ENCODE data around the gene POLA2. TPM values are rescaled to one million over a fixed set of nuclear protein-coding genes. Genes with fewer than 3 reads are reported as not detected.

Gene POLA2
- total RNA-seq, 1 experiment from 2014 or later = 37.7 TPM

- Mint-ChIP-seq H3K9me3 (no peaks in the 10 kb centered on the region), H3K4me3 (no peak overlapping the region), H3K27ac (peak overlapping the region in 2 of 3 experiments; percentile 52 to 77; a peak in 3 of 7 replicates), H3K36me3 (ENCODE audit: insufficient read depth in 1 of 3, low read depth in 3 of 3) (peaks cover 25 to 74% (median 65%) of the 10 kb centered on the region in 3 experiments; a peak in 6 of 7 replicates), H3K4me1 (peaks cover 0 to 3% of the 10 kb centered on the region in 2 experiments; a peak in 1 of 4 replicates), H3K27me3 (ENCODE audit: low read depth) (no peaks in the 10 kb centered on the region)
- Histone ChIP-seq H3K4ac (ENCODE audit: low read depth, low read length) (no peak overlapping the region), H3K4me1 (ENCODE audit: insufficient read depth, low read length) (no peaks in the 10 kb centered on the region), H3K79me2 (ENCODE audit: insufficient read depth, low read length) (no peaks in the 10 kb centered on the region), H2AK5ac (ENCODE audit: insufficient read length, low read length) (no peak overlapping the region), H4K5ac (ENCODE audit: insufficient read length, low read depth, low read length) (no peak overlapping the region), H3K79me1 (ENCODE audit: insufficient read depth, low read depth, low read length, poor library complexity, severe bottlenecking) (no peaks in the 10 kb centered on the region), H3T11ph (ENCODE audit: low read length) (no peak overlapping the region), H3K23ac (ENCODE audit: insufficient read length, low read depth, low read length) (no peak overlapping the region), H3K9ac (ENCODE audit: extremely low read depth, insufficient read length, low read length) (no peak overlapping the region), H2BK20ac (ENCODE audit: low read depth, low read length, poor library complexity, severe bottlenecking) (no peak overlapping the region), H3K4me2 (ENCODE audit: insufficient read depth, insufficient read length, low read length) (no peak overlapping the region), H2AFZ (ENCODE audit: low read length) (no peak overlapping the region), H3K9me3 (ENCODE audit: control insufficient read depth, low read depth, low read length) (no peaks in the 10 kb centered on the region), H3K18ac (ENCODE audit: insufficient read length, low read depth, low read length) (no peak overlapping the region), H4K20me1 (ENCODE audit: control insufficient read depth, insufficient read depth, insufficient read length) (no peaks in the 10 kb centered on the region), H2BK120ac (ENCODE audit: low read depth, low read length, poor library complexity, severe bottlenecking) (no peak overlapping the region), H4K91ac (ENCODE audit: insufficient read length, low read depth, low read length) (no peak overlapping the region), H3K56ac (ENCODE audit: insufficient read length, low read depth, low read length) (no peak overlapping the region), H3K27me3 (ENCODE audit: insufficient read depth, low read length) (no peaks in the 10 kb centered on the region), H2BK5ac (ENCODE audit: insufficient read length, low read length) (no peak overlapping the region), H3K27ac (ENCODE audit: insufficient read length, low read depth, low read length) (no peak overlapping the region), H2BK15ac (ENCODE audit: low read depth, low read length) (no peak overlapping the region), H3K14ac (ENCODE audit: insufficient read depth, low read length) (no peak overlapping the region), H4K8ac (replicated peaks; ENCODE audit: insufficient read length, low read depth, low read length) (no peak overlapping the region), H2BK12ac (ENCODE audit: insufficient read length, low read depth, low read length) (no peak overlapping the region), H3K23me2 (ENCODE audit: insufficient read length, low read depth, low read length, poor library complexity, severe bottlenecking) (no peaks in the 10 kb centered on the region)
- no CpG with 5 or more reads among the region's 2 CpGs for WGBS (ENCODE audit: extremely low coverage, insufficient read length, low lambda C conversion rate)
- TF ChIP-seq, protein P1, sequence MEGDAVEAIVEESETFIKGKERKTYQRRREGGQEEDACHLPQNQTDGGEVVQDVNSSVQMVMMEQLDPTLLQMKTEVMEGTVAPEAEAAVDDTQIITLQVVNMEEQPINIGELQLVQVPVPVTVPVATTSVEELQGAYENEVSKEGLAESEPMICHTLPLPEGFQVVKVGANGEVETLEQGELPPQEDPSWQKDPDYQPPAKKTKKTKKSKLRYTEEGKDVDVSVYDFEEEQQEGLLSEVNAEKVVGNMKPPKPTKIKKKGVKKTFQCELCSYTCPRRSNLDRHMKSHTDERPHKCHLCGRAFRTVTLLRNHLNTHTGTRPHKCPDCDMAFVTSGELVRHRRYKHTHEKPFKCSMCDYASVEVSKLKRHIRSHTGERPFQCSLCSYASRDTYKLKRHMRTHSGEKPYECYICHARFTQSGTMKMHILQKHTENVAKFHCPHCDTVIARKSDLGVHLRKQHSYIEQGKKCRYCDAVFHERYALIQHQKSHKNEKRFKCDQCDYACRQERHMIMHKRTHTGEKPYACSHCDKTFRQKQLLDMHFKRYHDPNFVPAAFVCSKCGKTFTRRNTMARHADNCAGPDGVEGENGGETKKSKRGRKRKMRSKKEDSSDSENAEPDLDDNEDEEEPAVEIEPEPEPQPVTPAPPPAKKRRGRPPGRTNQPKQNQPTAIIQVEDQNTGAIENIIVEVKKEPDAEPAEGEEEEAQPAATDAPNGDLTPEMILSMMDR (conservative IDR thresholded peaks at IDR 0.05) = no peak
- no peak for DNase-seq
Observed at GRCh38 chr11:65278356-65278755, 16.6 kb downstream of the POLA2 start.

Data from H9 (cell line).